Stimulated activated CD4-positive, alpha-beta T cell treated with anti-CD3 and anti-CD28 coated beads, Interleukin-2, amount 100 ng/mL, for 4 hours (primary cell): ENCODE data around the gene NTM.
"Not testable (repeated sequence)": the region's sequence is repeated elsewhere in the genome, so short reads cannot be mapped to it uniquely, and the experiment has no call there.

ENCODE experiments used
- DNase-seq: peaks from one replicate; pipeline ENCODE4 v3.0.0-alpha.2; 2020; ENCODE audit warnings: low read depth

NTM gene

GRCh38 chr11:132357811-132358572, 987.6 kb downstream of the NTM start:
- DNase-seq, result no peak

- DNase-seq, result no peak
Measured at GRCh38 chr11:132358573-132358953, 988.1 kb downstream of the NTM start.

- DNase-seq, result no peak
Measured at GRCh38 chr11:132361011-132361550, 990.7 kb downstream of the NTM start.

GRCh38 chr11:132365650-132366049, 995.2 kb downstream of the NTM start:
- DNase-seq, result no peak

- no peak for DNase-seq
Measured at GRCh38 chr11:132367293-132367692, 996.9 kb downstream of the NTM start.

- DNase-seq, result not testable (repeated sequence)
Measured at GRCh38 chr11:132370114-132370513, 999.7 kb downstream of the NTM start.

GRCh38 chr11:132373405-132374143, 1003.2 kb downstream of the NTM start:
- DNase-seq, result no peak

- no peak for DNase-seq
Measured at GRCh38 chr11:132379540-132379939, 1009.1 kb downstream of the NTM start.
